Vagina (tissue), 2 donors: Measurements from ENCODE around the gene TSPEAR. TPM values are rescaled to one million over a fixed set of nuclear protein-coding genes. Genes with fewer than 3 reads are reported as not detected.

Experiments
- DNase-seq, 2 donors: peaks; one replicate each; pipeline ENCODE4 v3.0.0-alpha.2; 2017; ENCODE audit errors: extremely low spot score in 2 of 2
- H3K27ac ChIP-seq: fragments of 200-600 bp; sonication (generic); one replicate; pipeline ENCODE4 v1.5.1; 2019
- H3K27me3 ChIP-seq: fragments of 200-600 bp; sonication (generic); one replicate; pipeline ENCODE4 v1.5.1; 2019
- H3K36me3 ChIP-seq, 2 donors: fragments of 200-600 bp; sonication (generic); one replicate each; pipeline ENCODE4 v1.5.1; 2017 to 2019
- H3K4me1 ChIP-seq: fragments of 200-600 bp; sonication (generic); one replicate; pipeline ENCODE4 v1.5.1; 2019
- H3K4me3 ChIP-seq, 2 donors: fragments of 200-600 bp; sonication (generic); 1 replicate in 1 of 2; 2 replicates in 1 of 2; pipeline ENCODE4 v1.5.1; 2016 to 2019
- H3K9me3 ChIP-seq: fragments of 200-600 bp; sonication (generic); one replicate; pipeline ENCODE4 v1.5.1; 2019
- POLR2A ChIP-seq, 2 donors: fragments of 450-650 bp; IDR thresholded peaks; one replicate each; pipeline ENCODE4 v1.6.1; 2017; ENCODE audit warnings: antibody characterized with exemption in 2 of 2, mild to moderate bottlenecking in 2 of 2, moderate library complexity in 2 of 2
- POLR2AphosphoS5 ChIP-seq, 2 donors: sonication (generic); formaldehyde crosslinking; IDR thresholded peaks; one replicate each; pipeline ENCODE4 v1.9.0; 2017; ENCODE audit warnings: antibody characterized with exemption in 2 of 2, mild to moderate bottlenecking in 2 of 2, low read depth in 1 of 2; ENCODE audit not compliant: insufficient read depth in 1 of 2
- intact Hi-C: fragments of 100-400 bp; cut with DNase I; formaldehyde crosslinking; loops from one replicate; pipeline ENCODE4 v1.15.1; 2023
- total RNA-seq: library from RNA; depleted of rRNA; stranded (reverse); fragments of >200 nt; gene quantifications from one replicate; pipeline ENCODE4 v1.2.3, GENCODE V29; 2016
- TF ChIP-seq, protein P1 (sequence below), 3 experiments: fragments of 450-650 bp in 2 of 3; fragments of 200-600 bp in 1 of 3; sonication (generic) in 1 of 3; IDR thresholded peaks; one replicate each; pipeline ENCODE4 v1.5.1; 2017 to 2019; ENCODE audit warnings: antibody characterized with exemption in 3 of 3, mild to moderate bottlenecking in 2 of 3, moderate library complexity in 2 of 3

Gene TSPEAR
- total RNA-seq, 1 donor from 2014 or later: not detected

DNA sequence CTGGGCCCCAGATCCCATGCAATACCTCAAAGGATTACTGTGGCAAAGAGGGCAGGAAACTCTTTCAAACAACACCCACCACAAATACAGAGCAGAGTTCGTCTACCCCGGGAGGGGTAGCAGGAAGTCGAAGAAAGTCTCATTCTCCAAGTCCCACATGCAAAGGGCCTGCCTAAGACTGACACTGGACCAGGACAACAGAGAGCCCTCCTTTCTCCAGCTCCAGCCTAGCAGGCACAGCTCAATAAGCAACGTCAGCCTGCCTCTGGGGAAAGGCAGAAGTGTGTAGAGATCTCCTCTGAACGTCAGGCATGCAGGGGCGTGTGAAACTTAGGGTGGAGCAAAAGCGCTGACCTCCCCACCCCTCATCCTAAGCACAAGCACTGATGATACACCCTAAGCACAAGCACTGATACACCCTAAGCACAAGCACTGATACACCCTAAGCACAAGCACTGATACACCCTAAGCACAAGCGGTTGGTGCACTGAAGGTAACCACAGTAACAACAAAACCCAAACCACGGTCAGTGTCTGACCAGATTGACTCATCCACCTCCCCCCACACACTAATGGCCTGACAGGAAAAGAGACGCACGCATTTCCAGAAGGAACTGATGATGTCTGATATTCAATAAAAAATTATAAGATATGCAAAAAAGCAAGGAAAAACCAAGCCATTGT is 52.3 kb downstream of the TSPEAR start:
- DNase-seq: no peak
- no peaks in the 10 kb centered on the region for H3K9me3 ChIP-seq
- H3K27me3 ChIP-seq: no peaks in the 10 kb centered on the region
- no peaks in the 10 kb centered on the region for H3K4me1 ChIP-seq
- H3K27ac ChIP-seq: no peak overlapping the region
- intact Hi-C loops: no loop called here
- TF ChIP-seq POLR2A (IDR thresholded peaks at IDR 0.05) (no peak), POLR2AphosphoS5 (IDR thresholded peaks at IDR 0.05; ENCODE audit: insufficient read depth in 1 of 2, low read depth in 1 of 2) (no peak)
- TF ChIP-seq, protein P1, sequence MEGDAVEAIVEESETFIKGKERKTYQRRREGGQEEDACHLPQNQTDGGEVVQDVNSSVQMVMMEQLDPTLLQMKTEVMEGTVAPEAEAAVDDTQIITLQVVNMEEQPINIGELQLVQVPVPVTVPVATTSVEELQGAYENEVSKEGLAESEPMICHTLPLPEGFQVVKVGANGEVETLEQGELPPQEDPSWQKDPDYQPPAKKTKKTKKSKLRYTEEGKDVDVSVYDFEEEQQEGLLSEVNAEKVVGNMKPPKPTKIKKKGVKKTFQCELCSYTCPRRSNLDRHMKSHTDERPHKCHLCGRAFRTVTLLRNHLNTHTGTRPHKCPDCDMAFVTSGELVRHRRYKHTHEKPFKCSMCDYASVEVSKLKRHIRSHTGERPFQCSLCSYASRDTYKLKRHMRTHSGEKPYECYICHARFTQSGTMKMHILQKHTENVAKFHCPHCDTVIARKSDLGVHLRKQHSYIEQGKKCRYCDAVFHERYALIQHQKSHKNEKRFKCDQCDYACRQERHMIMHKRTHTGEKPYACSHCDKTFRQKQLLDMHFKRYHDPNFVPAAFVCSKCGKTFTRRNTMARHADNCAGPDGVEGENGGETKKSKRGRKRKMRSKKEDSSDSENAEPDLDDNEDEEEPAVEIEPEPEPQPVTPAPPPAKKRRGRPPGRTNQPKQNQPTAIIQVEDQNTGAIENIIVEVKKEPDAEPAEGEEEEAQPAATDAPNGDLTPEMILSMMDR (IDR thresholded peaks at IDR 0.05): no peak
- no peaks in the 10 kb centered on the region for H3K36me3 ChIP-seq
- no peak overlapping the region for H3K4me3 ChIP-seq

- no peak overlapping the region for H3K4me3 ChIP-seq
- no peaks in the 10 kb centered on the region for H3K27me3 ChIP-seq
- no peaks in the 10 kb centered on the region for H3K36me3 ChIP-seq
- no peaks in the 10 kb centered on the region for H3K9me3 ChIP-seq
- DNase-seq: no peak
- H3K4me1 ChIP-seq: no peaks in the 10 kb centered on the region
- no peak for TF ChIP-seq POLR2A (IDR thresholded peaks at IDR 0.05)
- TF ChIP-seq, protein P1 (IDR thresholded peaks at IDR 0.05): no peak
- no peak for TF ChIP-seq POLR2AphosphoS5 (IDR thresholded peaks at IDR 0.05; ENCODE audit: insufficient read depth in 1 of 2, low read depth in 1 of 2)
- intact Hi-C loops: no loop called here
- H3K27ac ChIP-seq: no peak overlapping the region
Observed at GRCh38 chr21:44658541-44658910, 52.8 kb downstream of the TSPEAR start.

- Histone ChIP-seq H3K27me3 (no peaks in the 10 kb centered on the region), H3K27ac (no peak within 1 kb of the TSS), H3K9me3 (no peaks in the 10 kb centered on the region), H3K4me1 (no peaks in the 10 kb centered on the region), H3K36me3 (no peaks in the 10 kb centered on the region), H3K4me3 (no peak within 1 kb of the TSS)
- intact Hi-C loops: no loop called here
- no peak for DNase-seq
- TF ChIP-seq, protein P1 (IDR thresholded peaks at IDR 0.05): no peak
- TF ChIP-seq POLR2A (IDR thresholded peaks at IDR 0.05): no peak
- no peak for TF ChIP-seq POLR2AphosphoS5 (IDR thresholded peaks at IDR 0.05; ENCODE audit: insufficient read depth in 1 of 2, low read depth in 1 of 2)
Observed at GRCh38 chr21:44657635-44658540, 53.5 kb downstream of the TSPEAR start, which contains the start of gene KRTAP12-3. KRTAP12-3 (plus strand) TSS chr21:44657932; CDS start chr21:44657980, 48 bp downstream.

DNA sequence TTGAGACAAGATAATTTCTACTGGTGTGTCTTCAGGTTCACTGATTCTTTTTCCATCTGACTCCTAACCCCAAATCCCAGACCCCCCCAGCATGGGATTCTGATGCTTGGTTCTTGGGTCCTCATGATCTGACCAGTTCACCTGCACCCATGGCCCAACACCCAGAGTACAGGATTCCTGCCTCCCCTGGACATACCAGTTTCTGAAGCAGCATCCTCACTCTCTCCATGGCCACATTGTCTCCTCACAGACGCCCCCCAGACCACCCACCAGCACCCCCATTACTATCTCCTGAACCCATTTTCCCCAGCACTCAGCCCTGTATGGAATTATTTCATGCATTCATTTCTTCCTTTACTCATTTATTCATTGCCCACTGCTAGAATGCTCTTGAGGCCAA is 54.5 kb downstream of the TSPEAR start:
- no peak overlapping the region for H3K27ac ChIP-seq
- DNase-seq: no peak
- intact Hi-C loops: no loop called here
- H3K4me1 ChIP-seq: no peaks in the 10 kb centered on the region
- no peaks in the 10 kb centered on the region for H3K27me3 ChIP-seq
- TF ChIP-seq POLR2A (IDR thresholded peaks at IDR 0.05) (no peak), POLR2AphosphoS5 (IDR thresholded peaks at IDR 0.05; ENCODE audit: insufficient read depth in 1 of 2, low read depth in 1 of 2) (no peak)
- TF ChIP-seq, protein P1 (IDR thresholded peaks at IDR 0.05): no peak
- no peaks in the 10 kb centered on the region for H3K9me3 ChIP-seq
- H3K4me3 ChIP-seq: no peak overlapping the region
- H3K36me3 ChIP-seq: no peaks in the 10 kb centered on the region
